Stimulated activated memory B cell treated with anti-CD40 and anti-IgM and Interleukin-4, amounts not matched to agents 10 μg/mL and 1 μg/mL and 100 μg/mL, for 72 hours (primary cell): ENCODE measurements around the gene EHMT1.

Experiments used
- ATAC-seq: fragments of 150-1000 bp; cut with Tn5 transposase; 2 replicates; pipeline ENCODE4 v1.10.0; 2021
- H3K27ac Mint-ChIP-seq: one replicate; pipeline ENCODE4 v1.8.0; 2022; ENCODE audit warnings: mild to moderate bottlenecking, mixed read lengths
- H3K27me3 Mint-ChIP-seq: one replicate; pipeline ENCODE4 v1.8.0; 2022; ENCODE audit warnings: mixed read lengths
- H3K36me3 Mint-ChIP-seq: one replicate; pipeline ENCODE4 v1.8.0; 2022; ENCODE audit warnings: mixed read lengths
- H3K4me1 Mint-ChIP-seq: one replicate; pipeline ENCODE4 v1.8.0; 2022; ENCODE audit warnings: mixed read lengths
- H3K4me3 Mint-ChIP-seq: one replicate; pipeline ENCODE4 v1.8.0; 2022; ENCODE audit warnings: mild to moderate bottlenecking, moderate library complexity, mixed read lengths
- H3K9me3 Mint-ChIP-seq: one replicate; pipeline ENCODE4 v1.8.0; 2022; ENCODE audit warnings: mixed read lengths

Gene EHMT1

DNA sequence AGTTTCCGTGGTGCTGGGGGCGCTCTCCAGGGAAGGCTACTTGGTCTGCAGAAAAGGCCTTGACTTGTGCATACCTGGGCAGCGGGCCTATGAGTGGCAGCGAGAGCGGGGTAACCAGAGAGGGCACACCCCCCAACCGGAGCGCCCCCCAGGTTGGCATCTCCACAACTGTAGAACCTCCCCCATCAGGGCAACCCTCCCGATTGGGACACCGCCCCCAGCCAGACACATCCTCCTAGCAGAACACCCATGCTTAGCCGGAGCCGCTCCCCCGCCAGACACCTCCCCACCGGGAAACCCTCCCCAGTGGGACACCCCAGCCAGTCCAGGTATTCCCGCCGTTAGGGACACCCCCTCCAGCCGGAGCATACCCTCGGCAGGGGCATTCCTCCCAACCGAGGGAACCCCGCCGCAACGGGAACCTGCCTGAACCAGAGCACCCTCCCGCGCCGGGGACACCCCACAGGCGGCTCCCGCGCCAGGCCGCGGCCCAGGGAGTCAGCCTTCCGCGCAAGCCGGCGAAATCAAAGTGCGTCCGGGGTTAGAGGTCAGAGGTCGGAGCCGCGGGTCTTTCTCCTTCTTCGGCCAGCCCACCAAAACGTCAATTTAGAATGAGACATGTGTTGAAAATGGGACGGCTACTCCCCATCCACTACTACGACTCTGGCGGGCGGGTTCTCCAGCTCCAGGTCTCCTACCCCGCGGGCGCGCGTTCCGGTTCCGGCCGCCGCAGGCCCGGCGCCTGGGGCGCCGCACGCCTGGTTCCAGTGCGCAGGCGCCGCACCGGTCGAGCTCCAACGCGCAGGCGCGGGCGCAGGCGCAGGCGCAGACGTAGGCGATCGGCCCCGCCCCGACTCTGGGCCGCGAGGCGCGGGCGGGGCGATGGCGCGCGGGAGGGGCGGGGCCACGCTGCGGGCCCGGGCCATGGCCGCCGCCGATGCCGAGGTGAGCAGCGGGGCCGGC is at the start of gene EHMT1:
EHMT1 (plus strand) TSS at position 901 of the 963 bp plus-strand sequence; CDS start at position 925, 24 bp downstream.
- peaks cover 37% of the 10 kb centered on the region for H3K4me1 Mint-ChIP-seq
- no peaks in the 10 kb centered on the region for H3K27me3 Mint-ChIP-seq
- peak within 1 kb of the TSS; percentile 86 for H3K4me3 Mint-ChIP-seq
- H3K36me3 Mint-ChIP-seq, result peaks cover 7% of the 10 kb centered on the region
- H3K9me3 Mint-ChIP-seq, result no peaks in the 10 kb centered on the region
- peak; percentile 94 for ATAC-seq
- H3K27ac Mint-ChIP-seq, result peak within 1 kb of the TSS; percentile 86

DNA sequence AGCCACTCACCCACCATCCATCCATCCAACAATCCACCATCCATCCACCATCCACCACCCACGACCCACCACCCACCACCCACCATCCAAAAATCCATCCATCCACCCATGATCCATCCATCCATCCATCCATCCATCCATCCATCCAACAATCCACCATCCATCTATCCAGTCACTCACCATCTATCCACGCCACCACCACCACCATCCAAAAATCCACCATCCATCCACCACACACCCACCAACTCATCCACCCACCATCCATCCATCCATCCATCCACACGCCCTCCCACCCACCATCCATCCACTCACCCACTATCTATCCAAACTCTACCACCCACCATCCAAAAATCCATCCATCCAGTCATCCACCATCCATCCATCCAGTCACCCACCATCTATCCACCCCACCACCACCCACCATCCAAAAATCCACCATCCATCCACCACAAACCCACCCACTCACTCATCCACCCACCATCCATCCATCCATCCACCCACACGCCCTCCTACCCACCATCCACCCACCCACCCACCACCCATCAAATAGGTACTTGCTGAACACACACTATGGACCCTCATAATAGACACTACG is 49.1 kb upstream of the EHMT1 start:
- Mint-ChIP-seq H3K36me3 (peaks cover 46% of the 10 kb centered on the region), H3K27me3 (no peaks in the 10 kb centered on the region), H3K4me3 (no peak overlapping the region), H3K9me3 (peaks cover 11% of the 10 kb centered on the region), H3K27ac (peak overlapping the region; percentile 51), H3K4me1 (peaks cover 26% of the 10 kb centered on the region)
- no peak for ATAC-seq

DNA sequence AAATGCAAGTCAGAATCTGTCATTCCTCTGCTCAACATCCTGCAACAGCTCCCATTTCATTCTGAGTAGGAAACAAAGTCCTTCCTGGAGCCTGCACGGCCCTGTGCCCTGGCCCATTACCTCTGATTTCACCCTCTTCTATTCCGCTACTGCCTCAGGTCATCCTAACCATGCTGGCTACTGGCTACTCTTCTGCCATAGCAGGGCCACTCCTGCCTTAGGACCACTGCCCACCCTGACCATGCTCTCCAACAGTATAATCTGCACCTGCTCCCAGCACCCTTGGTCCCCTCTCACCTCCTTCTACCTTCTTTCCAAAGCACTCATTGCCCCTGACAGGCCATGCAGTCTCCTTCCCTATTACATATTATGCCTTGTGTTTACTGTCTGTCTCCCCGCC is 48.2 kb upstream of the EHMT1 start:
- no peak overlapping the region for H3K4me3 Mint-ChIP-seq
- H3K4me1 Mint-ChIP-seq, result peaks cover 32% of the 10 kb centered on the region
- H3K27ac Mint-ChIP-seq, result peak overlapping the region; percentile 8
- peaks cover 11% of the 10 kb centered on the region for H3K9me3 Mint-ChIP-seq
- H3K36me3 Mint-ChIP-seq, result peaks cover 51% of the 10 kb centered on the region
- ATAC-seq, result no peak
- no peaks in the 10 kb centered on the region for H3K27me3 Mint-ChIP-seq

DNA sequence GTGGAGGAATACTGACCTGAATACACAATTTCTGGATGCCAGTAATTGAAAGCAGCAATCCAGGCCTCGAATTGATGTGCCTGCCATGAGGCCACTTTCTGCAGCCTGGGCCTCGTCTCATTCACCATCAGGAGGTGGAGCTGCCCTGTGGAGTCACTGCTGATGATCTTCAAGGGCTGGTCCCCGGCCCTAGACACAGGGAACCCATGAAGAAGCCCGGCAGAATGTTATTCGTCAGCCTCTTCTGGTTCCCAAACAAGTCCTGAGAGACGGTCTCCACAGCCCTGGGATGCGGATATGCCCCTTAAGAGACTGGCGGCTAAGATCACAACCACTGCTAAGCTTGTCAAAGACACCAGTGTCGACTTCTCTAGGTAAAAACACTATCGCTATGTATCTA is 44.6 kb upstream of the EHMT1 start:
- H3K36me3 Mint-ChIP-seq, result peaks cover 49% of the 10 kb centered on the region
- no peak overlapping the region for H3K27ac Mint-ChIP-seq
- no peak overlapping the region for H3K4me3 Mint-ChIP-seq
- no peak for ATAC-seq
- H3K27me3 Mint-ChIP-seq, result no peaks in the 10 kb centered on the region
- peaks cover 55% of the 10 kb centered on the region for H3K4me1 Mint-ChIP-seq
- H3K9me3 Mint-ChIP-seq, result peaks cover 5% of the 10 kb centered on the region

DNA sequence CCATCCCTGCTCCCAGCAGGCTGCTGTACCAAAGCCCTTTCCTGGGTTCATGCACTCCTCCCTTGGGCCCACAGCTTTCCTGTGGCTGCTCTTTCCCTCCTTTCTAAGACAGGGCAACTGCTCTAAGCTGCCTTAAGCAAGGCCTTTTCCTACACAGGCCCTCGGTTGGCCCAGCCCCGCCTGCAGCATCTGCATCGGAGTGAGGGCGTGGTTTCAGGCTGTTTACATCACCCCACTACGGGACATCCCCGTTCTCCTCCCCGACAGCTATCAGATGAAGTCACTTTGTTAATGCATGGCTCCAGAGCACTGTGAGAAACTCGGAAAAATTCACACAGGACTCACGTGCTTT is 43.5 kb upstream of the EHMT1 start:
- Mint-ChIP-seq H3K36me3 (peaks cover 38% of the 10 kb centered on the region), H3K4me3 (peak overlapping the region; percentile 45), H3K27me3 (no peaks in the 10 kb centered on the region), H3K4me1 (peaks cover 49% of the 10 kb centered on the region), H3K9me3 (no peaks in the 10 kb centered on the region), H3K27ac (peak overlapping the region; percentile 89)
- ATAC-seq, result peak; percentile 44

DNA sequence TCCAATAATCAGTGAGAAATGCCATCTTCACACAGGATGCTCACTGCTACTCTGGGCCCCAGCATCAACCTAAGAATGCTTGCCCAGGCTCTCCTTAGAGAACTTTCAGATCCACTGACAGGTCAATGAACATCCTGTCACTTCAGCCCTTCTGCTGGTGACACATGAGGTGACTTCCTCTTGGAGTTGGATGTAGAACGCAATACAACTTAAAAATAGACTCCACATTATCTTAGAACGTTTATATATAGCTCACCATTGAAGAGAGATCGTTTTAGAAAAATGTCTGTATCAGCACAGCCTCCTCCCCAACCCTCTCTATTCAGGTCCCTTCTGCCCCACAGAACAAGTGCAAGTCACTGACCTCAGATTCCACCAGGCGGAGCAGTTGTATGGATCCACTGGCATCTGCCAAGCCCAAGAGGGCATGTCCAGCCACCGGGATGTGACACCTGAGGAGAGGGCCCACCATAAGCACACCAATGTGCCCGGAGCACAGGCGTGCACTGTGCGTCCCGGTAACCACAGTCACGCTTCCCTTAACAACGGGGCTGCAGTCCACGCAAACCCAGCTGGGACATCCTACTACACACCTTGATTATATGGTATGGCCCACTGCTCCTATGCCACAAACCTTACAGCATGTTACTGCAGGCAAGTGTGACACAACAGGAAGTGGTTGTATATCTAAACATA is 42.9 kb upstream of the EHMT1 start:
- Mint-ChIP-seq H3K36me3 (peaks cover 33% of the 10 kb centered on the region), H3K27ac (peak overlapping the region; percentile 89), H3K9me3 (no peaks in the 10 kb centered on the region), H3K27me3 (no peaks in the 10 kb centered on the region), H3K4me3 (peak overlapping the region; percentile 45), H3K4me1 (peaks cover 44% of the 10 kb centered on the region)
- ATAC-seq, result no peak

DNA sequence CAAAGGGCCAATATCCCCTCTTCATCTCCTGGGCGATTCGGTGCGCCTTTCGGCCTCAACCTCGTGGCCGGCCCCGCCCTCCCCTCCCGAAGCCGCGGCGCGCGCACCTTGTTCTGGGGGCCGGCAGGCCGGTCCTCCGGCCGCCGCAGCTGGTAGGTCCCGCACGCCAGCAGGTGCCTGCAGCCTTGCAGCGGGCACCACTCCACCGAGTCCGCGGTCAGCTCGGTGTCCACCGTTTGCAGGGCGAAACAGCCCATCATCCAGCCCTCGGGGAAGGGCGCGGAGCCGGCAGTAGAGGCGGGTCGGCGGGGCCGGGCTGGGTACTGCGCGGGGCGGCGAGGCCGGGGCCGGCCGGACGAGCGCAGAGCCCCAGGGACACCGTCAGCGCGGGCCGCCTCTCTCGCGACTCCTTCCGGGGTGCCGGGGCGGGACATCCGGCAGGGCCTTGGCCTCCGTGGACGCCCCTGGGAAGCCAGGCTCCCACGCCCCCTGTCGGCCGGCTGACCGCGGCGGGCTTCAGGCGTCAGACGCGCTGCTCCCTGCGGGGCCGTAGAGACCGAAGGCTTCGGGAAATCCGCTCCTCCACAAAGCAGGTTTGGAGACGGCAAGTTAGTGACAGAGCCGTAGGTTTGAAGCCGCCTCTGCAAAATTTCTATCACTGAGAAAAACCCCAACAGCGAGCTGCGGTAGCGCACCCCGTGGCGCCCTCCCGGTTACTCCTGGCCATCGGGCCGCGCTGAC is 40.1 kb upstream of the EHMT1 start, which contains the start of gene DPH7:
DPH7 (minus strand) TSS at position 408 of the 741 bp plus-strand sequence; CDS start at position 260, 148 bp downstream.
- Mint-ChIP-seq H3K36me3 (peaks cover 46% of the 10 kb centered on the region), H3K9me3 (no peaks in the 10 kb centered on the region), H3K27me3 (no peaks in the 10 kb centered on the region), H3K27ac (peak within 1 kb of the TSS; percentile 76), H3K4me1 (peaks cover 43% of the 10 kb centered on the region), H3K4me3 (peak within 1 kb of the TSS; percentile 80)
- peak; percentile 98 for ATAC-seq

DNA sequence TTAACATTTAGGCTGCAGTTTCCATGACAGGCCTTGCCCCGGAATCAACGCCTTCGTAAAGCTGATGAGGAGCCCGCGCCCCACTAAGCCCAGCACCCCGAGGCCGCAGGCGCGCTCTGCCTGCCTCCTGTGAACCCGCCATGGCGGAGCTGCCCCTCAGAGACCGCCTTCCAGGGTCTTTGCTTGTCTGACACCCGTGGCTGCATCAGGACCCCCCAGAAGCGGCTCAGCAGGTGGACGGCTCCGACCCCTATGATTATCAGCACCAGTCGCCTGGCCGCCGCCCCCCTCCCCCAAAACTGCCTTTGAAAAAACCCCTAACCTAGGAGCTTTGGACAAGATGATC is 39.6 kb upstream of the EHMT1 start:
- Mint-ChIP-seq H3K9me3 (no peaks in the 10 kb centered on the region), H3K4me1 (peaks cover 43% of the 10 kb centered on the region), H3K27ac (peak overlapping the region; percentile 76), H3K36me3 (peaks cover 42% of the 10 kb centered on the region), H3K27me3 (no peaks in the 10 kb centered on the region), H3K4me3 (peak overlapping the region; percentile 80)
- no peak for ATAC-seq

DNA sequence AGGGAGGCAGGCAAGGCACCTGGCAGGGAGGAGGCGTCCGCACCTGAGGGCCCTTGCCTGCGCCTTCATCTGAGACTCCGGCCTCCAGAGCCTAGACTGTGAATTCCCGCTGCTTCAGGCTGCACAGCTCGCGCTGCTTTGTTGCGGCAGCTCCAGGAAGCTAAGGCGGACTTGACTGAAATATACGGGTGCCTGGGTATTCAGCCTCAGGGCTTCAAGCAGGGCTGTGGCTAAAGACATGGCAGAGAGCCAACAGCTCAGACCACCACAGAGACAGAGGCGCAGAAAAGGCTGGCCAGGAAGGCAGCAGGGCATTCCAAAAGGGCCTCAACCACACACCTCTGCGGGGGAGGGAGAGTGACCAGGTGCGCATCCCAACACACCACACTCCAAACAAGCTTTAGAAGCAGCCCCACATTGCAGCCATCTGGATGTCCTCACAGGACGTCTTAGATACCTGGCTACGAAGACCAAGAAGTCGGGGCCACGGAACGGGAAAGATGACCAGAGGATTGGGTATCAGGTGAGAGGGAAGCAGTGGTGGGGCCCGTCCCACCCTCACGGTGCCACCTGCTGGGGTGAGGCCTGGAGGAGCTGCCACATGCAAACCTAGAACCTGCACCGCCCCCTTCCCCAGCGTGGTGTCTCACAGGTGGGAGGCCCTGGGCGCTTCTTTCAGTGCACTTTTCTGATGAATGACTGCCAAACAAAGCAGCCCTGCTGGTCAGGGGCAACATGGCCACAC is 38.4 kb upstream of the EHMT1 start:
- H3K27me3 Mint-ChIP-seq, result no peaks in the 10 kb centered on the region
- H3K36me3 Mint-ChIP-seq, result peaks cover 34% of the 10 kb centered on the region
- H3K4me3 Mint-ChIP-seq, result no peak overlapping the region
- ATAC-seq, result no peak
- no peaks in the 10 kb centered on the region for H3K9me3 Mint-ChIP-seq
- peaks cover 34% of the 10 kb centered on the region for H3K4me1 Mint-ChIP-seq
- no peak overlapping the region for H3K27ac Mint-ChIP-seq

DNA sequence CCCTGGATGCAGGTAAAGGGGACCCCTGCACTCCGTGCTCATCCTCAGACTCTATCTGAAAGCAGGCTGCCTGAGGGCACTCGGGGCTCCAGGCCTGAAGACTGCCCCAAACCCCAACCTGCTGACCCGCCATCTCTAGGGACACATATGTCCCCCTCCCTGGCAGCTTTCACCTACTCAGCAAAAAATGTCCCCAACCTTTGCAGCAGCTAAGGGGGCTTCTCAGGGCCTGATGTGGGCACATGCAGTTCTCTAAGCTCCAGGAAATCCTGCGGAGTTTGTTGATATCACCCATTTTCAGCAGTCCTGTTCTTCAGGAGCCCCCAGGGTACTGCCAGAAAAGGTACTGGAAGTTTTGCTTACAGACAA is 37.9 kb upstream of the EHMT1 start:
- no peak for ATAC-seq
- Mint-ChIP-seq H3K9me3 (no peaks in the 10 kb centered on the region), H3K27ac (no peak overlapping the region), H3K4me1 (peaks cover 28% of the 10 kb centered on the region), H3K4me3 (no peak overlapping the region), H3K27me3 (no peaks in the 10 kb centered on the region), H3K36me3 (peaks cover 31% of the 10 kb centered on the region)

DNA sequence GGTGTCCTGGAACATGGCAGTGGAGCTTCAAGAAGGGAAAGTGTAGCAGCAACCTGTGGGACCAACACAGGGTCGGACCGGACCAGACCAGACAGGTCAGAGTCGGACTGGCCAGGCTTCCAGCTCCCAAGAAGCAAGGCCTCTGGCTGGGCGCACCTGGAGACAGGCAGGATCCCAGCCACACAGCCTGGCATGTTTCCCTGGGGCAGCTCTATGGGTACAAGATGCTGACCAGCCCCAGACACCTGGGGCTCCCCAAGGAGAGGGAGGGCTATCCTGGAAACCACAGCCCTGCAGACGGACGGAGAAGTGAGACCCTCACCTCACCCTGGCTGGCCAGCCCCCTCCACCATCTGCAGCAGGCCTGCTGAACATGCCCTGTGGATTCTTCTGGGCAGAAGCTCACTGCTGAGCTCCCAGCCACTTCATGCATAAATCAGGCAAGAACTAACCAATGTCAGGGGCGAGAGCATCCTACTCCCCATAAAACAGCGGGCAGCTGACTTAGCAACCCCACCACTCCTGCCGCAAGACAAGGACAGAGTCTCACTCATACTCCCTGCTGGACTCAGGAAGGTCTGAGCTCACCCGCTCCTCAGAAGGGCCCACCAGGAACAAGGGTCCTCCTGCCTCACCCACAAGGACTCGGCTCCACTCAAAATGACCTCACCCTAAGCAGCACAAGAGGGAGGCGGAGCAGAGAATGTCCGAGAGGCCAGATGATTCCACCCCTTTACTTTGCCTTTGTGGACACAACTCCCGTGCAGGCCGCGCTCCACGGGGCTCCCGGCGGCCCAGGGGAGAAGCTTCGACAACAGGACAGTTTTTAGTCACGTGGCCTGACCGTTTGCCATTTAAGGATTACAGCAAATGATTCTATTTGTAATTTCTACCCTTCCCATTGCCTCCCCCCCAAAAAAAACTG is 37.2 kb upstream of the EHMT1 start:
- H3K27ac Mint-ChIP-seq, result no peak overlapping the region
- H3K4me3 Mint-ChIP-seq, result no peak overlapping the region
- H3K27me3 Mint-ChIP-seq, result no peaks in the 10 kb centered on the region
- H3K4me1 Mint-ChIP-seq, result peaks cover 21% of the 10 kb centered on the region
- no peaks in the 10 kb centered on the region for H3K9me3 Mint-ChIP-seq
- ATAC-seq, result no peak
- H3K36me3 Mint-ChIP-seq, result peaks cover 35% of the 10 kb centered on the region

DNA sequence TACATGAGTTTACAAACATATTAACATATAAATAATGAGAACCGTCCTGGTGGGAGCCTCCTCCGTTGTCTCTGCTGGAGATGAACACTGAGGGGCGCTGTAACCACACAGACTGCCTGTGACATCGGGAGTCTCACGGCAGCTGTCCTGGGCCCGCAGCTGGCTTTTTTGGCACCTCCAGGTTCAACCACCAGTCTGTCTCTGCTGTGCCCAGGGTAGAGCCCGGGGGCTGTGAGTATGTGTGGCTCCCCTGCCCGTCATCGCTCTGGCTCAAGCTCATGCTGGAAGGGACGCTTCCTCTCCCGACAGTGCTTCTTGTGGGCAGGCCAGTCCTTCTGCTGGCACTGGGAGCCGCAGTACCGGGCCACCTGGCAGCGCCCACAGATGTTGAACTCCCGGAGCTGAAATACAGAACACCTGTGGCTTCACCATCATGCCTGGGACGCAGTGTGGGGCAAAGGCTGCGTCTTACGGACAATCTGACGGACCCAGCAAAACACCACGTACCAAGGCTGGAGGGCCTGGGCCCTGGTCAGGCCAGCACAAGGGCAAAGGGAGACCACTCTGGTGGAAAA is 36.4 kb upstream of the EHMT1 start:
- H3K4me3 Mint-ChIP-seq, result no peak overlapping the region
- H3K9me3 Mint-ChIP-seq, result no peaks in the 10 kb centered on the region
- H3K4me1 Mint-ChIP-seq, result peaks cover 14% of the 10 kb centered on the region

DNA sequence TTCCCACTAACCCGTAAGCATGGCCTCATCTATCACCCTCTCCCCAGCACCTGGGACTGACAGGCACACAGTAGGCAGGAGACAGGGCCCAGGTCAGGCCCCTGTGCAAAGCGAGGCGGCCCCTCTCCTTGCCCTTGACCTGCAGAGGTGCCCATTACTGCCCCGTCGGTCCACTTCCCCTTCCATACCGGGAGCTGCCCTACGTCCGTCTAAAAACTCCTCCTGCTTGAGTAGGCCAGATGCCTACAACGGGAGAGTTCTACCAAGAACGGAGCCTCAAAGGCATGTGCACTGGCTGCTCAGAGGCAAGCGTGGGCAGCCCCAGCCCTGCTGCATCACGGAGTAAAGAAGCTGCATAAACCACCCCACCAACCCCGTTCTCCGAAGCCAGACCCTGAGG is 35.5 kb upstream of the EHMT1 start:
- peaks cover 44% of the 10 kb centered on the region for H3K36me3 Mint-ChIP-seq

More for the DNA sequence above, 36.4 kb upstream of the EHMT1 start:
- H3K27me3 Mint-ChIP-seq, result no peaks in the 10 kb centered on the region
- H3K27ac Mint-ChIP-seq, result no peak overlapping the region
- peaks cover 37% of the 10 kb centered on the region for H3K36me3 Mint-ChIP-seq
- ATAC-seq, result no peak

More for the DNA sequence above, 35.5 kb upstream of the EHMT1 start:
- Mint-ChIP-seq H3K4me3 (no peak overlapping the region), H3K4me1 (peaks cover 13% of the 10 kb centered on the region), H3K27ac (no peak overlapping the region), H3K9me3 (no peaks in the 10 kb centered on the region), H3K27me3 (no peaks in the 10 kb centered on the region)
- no peak for ATAC-seq
